ACHN (cell line): Measurements from ENCODE around the gene OR2A25.
"Not testable (repeated sequence)": the region's sequence is repeated elsewhere in the genome, so short reads cannot be mapped to it uniquely, and the experiment has no call there.

Experiments used
- DNase-seq: peaks from one replicate; pipeline ENCODE4 v3.0.0-alpha.2; 2015
- in situ Hi-C: cut with HindIII; loops from 2 replicates; pipeline ENCODE4 v1.10.0; 2017; ENCODE audit warnings: low sequenced_read_pairs, low pct_ligation_motif_present, low pct_unique_long_range_greater_than_20kb

OR2A25 gene

DNA sequence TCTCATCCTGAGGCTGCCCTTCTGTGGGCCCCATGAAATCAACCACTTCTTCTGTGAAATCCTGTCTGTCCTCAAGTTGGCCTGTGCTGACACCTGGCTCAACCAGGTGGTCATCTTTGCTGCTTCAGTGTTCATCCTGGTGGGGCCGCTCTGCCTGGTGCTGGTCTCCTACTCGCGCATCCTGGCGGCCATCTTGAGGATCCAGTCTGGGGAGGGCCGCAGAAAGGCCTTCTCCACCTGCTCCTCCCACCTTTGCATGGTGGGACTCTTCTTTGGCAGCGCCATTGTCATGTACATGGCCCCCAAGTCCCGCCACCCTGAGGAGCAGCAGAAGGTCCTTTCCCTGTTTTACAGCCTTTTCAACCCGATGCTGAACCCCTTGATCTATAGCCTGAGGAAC, 18.7 kb upstream of the OR2A25 start:
- in situ Hi-C loops: not testable (repeated sequence)

DNA sequence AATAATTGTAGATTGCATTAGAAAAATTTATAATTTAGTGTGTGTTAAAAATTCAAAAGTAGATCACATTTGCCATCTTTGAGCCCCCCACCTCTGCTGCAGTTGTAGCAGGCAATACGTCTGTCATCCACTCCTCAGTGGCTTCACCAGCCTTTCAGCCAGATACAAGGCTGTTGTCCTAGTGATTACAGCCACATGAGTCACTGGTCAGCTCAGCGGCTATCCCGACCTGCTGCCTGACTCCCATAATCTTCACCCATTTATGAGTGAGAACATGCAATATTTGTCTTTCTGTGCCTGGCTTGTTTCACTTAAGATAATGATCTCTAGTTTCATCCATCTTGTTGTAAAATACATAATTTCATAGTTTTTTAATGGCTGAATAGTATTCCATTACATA, 11.7 kb upstream of the OR2A25 start:
- in situ Hi-C loops: no loop called here
- DNase-seq: no peak

More for the DNA sequence above, 18.7 kb upstream of the OR2A25 start:
- DNase-seq: not testable (repeated sequence)

DNA sequence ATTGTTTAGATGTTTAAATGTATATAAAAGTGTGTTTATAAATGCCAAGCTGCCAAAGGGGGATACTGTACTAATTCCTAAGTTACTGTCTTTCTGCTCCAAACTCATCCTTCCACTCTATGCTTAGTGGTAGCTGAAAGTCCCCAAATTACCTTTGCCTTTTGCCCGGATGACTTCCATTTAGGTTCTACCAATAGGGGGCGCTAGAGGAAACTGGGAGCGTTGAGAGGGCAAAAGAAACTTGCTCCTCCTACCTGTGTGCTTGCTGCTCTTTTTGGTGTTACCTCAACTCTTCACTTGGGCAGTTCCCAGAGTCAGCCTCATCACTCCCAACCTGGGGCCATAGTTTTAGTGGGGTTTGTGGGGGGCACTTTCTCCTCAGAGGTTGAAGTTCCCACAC, 5.9 kb upstream of the OR2A25 start:
- peak; percentile 48 for DNase-seq

DNA sequence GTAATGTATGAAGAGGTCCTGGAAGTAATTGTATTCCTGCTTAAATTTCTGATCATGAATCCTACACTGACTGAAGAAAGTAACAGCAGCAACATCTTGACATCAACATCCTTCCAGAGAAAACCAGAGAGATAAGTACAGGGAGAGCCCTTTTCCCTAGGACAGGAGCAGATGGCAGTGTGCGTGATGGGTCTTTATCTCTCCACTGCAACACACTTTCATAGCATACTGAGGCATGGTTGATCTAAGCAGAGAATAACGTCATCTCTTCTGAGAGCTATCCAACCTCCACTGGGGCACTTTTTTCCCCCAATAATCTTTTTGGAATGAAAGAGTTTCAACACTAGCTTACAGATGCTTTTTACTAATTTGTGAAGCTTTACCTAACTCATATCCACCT, 342 bp downstream of the OR2A25 start:
- in situ Hi-C loops: no loop called here

More for the DNA sequence above, 5.9 kb upstream of the OR2A25 start:
- in situ Hi-C loops: no loop called here

DNA sequence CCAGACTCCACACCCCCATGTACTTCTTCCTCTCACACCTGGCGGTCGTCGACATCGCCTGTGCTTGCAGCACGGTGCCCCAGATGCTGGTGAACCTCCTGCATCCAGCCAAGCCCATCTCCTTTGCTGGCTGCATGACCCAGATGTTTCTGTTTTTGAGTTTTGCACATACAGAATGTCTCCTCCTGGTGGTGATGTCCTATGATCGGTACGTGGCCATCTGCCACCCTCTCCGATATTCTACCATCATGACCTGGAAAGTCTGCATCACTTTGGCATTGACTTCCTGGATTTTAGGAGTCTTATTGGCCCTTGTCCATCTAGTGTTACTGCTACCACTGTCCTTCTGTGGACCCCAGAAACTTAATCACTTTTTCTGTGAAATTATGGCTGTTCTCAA, 4.8 kb downstream of the OR2A25 start:
- in situ Hi-C loops: no loop called here
- no peak for DNase-seq

More for the DNA sequence above, 342 bp downstream of the OR2A25 start:
- DNase-seq: no peak

DNA sequence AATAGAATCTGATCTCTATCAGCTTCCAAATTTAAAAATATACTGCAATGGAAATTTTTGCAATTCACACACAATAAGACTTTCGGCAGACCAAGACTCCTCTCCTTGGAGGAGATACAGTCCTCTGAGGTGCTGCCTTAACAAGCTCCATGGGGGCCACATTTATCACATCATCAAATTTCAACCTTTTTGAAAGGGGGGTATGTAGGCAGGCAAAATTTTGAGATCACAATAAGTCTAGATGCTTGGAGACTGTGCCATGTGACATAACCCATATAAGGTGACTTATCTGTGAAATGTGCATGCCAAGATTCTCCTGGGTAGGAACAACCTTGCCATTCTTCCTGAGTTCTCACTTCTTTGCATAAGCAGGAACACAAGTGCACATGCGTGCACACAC, 16.4 kb downstream of the OR2A25 start, which contains the start of gene OR2A12:
TSS of gene OR2A12 (plus strand) at position 301 of the 400 bp plus-strand sequence. CDS start 8,830 bp downstream, outside the sequence.
- DNase-seq: no peak
- in situ Hi-C loops: no loop called here

DNA sequence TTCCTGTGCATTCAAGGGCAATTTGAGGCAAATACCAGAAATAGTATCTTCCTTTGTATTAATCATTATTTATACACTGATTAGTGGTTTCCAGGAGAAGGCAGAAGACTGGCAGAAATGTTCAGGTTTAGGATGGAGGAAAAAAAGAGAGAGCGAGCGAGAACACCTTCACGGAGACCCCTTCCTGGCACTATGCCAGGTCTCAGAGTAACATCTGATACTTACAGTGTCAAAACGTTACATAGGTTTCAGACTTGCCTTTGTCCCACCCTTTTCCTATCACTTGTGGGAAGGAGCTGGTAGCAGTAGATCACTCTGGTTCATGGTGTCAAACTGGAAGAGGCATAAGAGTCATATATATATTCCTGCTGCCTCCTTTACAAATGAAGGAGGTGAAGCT, 17.1 kb downstream of the OR2A25 start:
- no peak for DNase-seq
- in situ Hi-C loops: no loop called here

DNA sequence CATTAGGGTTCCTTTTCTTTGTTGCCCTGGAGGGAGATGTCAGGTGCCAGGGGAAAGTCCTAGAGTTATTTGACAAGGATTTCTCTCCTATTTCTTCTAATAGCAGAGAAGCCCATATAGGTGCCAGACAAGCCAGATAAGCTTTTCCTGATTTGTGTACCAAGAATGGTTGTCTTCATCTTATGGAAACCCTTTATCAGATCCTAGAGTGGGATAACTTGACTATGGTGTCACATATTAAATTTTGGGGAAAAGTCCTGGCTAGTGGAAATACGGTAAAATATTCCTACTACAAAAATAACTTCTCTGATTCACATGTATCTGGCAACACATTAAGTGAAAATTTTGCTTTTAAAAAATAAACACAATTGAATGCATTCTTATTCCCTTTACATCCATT, 17.6 kb downstream of the OR2A25 start:
- in situ Hi-C loops: no loop called here
- no peak for DNase-seq

DNA sequence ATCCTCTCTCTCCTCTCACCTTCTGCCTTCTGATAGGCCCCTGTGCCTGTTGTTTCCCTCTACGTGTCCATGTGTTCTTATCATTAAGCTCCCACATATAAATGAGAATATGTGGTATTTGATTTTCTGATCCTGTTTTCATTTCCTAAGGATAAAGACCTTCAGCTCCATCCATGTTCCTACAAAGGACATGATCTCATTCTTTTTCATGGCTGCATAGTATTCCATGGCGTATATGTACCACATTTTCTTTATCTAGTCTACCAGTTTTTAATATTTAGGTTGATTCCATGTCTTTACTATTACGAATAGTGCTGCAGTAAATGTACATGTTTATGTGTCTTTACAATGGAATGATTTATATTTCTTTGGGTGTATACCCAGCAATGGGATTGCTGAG, 21.1 kb downstream of the OR2A25 start:
- DNase-seq: no peak
- in situ Hi-C loops: no loop called here

DNA sequence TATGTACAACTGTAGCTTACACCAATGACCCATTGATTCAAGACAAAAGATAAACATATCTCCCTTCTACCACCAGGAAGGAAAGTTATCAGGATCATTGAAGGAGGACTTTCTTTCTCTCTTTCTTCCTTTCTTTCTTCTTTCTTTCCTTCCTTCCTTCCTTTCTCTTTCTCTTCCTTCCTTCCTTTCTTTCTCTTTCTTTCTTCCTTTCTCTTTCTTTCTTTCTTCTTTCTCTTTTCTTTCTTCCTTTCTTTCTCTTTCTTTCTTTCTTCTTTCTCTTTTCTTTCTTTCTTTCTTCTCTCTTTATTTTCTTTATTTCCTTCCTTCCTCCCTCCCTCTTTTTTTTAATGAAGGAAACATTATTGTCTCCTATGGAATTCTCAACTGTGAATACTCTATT, 29.2 kb downstream of the OR2A25 start:
- in situ Hi-C loops: no loop called here
- DNase-seq: no peak

DNA sequence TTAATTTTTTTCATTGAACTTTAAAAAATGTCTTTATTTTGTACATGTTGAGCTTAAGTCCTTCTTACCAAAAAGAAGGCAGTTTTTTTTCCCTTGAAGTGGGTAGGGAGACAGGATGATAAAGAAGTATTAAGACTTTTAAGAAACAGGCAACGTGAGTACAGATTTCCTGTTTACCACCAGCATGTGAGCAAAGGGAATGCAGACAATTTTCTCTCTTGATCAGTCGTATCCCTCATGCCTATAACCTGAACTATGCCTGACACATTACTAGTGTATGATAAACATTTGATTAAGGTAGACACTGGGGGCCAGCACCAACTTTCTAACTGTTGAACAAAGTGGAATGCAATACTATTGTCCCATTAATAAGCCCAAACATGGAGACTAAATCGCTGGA, 31.0 kb downstream of the OR2A25 start:
- in situ Hi-C loops: no loop called here
- DNase-seq: no peak

DNA sequence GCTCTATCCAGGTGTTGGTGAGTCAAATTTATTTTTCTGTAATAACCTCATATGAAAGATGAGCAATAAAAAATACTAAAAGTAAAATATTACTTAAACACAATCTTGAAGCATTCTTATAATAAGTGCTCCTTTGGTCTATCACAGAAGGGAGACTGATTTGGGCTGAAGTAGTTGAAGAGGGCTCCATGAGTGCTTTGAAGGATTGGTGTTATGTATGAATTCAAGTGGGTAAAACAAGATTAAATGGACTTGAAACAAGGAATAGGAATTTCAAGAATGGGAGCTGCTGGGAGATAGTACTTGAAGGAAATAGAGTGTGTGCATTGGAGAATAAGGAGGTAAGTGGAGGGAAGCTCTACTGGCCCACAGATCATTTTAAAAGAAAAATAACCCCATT, 32.4 kb downstream of the OR2A25 start:
- in situ Hi-C loops: no loop called here

DNA sequence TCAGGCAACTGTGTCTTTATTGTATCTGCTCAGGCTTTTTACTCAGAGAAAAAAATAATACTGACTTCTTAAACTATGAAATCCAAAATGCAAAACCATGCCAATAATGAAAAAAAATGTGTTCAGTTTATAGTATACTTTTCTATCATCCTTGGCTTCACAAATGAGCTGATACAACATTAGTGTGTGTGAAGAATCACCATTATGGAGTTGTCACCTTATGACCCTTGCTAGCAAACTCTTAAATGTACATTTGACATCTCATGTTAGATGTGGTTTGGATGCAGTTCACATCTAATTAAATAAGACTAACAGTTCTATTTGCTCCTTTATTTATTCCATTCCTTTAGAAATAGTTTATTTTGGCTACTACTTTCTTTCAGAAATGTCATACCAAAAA, 35.6 kb downstream of the OR2A25 start:
- DNase-seq: no peak
- in situ Hi-C loops: no loop called here

More for the DNA sequence above, 32.4 kb downstream of the OR2A25 start:
- no peak for DNase-seq

DNA sequence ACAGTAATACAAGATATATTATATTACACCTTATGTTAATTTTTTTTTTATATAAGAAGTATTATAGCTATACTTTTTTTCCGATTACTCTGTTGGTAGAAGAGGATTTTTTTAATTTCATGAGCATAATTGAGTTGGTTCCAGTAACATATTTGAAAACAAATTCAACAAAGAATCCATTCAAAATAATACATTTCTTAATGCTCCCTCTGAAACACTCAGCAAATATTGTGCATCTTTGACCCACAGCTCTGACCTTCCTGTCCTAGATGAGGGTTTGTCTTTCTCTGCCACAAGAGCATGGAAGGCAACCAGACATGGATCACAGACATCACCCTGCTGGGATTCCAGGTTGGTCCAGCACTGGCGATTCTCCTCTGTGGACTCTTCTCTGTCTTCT, 39.7 kb downstream of the OR2A25 start, which contains the start of gene OR2A2:
TSS of gene OR2A2 (plus strand) at position 301 of the 400 bp plus-strand sequence. CDS start at position 301, 0 bp downstream.
- in situ Hi-C loops: no loop called here

DNA sequence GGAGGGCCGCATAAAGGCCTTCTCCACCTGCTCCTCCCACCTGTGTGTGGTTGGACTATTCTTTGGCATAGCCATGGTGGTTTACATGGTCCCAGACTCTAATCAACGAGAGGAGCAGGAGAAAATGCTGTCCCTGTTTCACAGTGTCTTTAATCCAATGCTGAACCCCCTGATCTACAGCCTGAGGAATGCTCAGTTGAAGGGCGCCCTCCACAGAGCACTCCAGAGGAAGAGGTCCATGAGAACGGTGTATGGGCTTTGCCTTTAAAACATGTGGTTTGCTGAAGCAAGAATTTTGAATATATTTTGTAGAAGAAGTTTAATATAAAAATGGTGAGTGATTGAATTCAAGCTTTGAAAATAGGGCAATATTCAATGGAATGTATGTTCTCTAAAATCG, 40.7 kb downstream of the OR2A25 start:
- in situ Hi-C loops: no loop called here
- DNase-seq: no peak

More for the DNA sequence above, 39.7 kb downstream of the OR2A25 start, which contains the start of gene OR2A2:
- no peak for DNase-seq

DNA sequence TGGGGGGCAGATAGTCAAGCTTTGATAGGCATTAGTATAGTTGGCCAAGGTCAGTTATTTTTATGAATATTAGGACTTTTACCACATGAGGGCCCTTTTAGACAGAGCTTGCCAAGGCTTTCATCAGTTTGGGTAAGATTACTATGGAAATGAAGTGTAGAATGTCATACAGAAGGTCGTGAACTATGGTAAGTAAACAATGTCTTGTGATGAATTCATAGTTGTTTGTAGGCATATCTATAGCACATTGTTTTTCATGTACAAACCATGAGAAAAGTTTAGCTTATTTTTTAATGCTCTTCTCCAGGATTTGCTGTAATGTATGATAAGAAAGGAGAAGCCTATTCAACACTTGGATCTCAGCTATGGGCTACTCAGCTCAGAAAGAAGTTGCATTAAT, 44.0 kb downstream of the OR2A25 start:
- no peak for DNase-seq
- in situ Hi-C loops: no loop called here

DNA sequence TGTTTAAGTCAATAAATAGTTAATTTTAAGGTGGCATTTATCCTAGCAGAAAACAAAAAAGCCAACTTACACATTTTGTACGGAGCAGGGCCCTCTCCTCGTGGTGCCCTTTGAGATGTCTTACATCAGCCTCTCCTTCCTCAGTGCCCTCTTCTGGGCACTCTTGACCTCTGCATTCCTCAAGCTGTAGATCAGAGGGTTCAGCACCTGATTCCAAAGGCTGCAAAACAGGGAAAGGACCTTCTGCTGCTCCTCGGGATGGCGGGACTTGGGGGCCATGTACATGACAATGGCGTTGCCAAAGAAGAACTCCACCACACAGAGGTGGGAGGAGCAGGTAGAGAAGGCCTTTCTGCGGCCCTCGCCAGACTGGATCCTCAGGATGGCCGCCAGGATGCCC, 48.7 kb downstream of the OR2A25 start:
- in situ Hi-C loops: no loop called here

DNA sequence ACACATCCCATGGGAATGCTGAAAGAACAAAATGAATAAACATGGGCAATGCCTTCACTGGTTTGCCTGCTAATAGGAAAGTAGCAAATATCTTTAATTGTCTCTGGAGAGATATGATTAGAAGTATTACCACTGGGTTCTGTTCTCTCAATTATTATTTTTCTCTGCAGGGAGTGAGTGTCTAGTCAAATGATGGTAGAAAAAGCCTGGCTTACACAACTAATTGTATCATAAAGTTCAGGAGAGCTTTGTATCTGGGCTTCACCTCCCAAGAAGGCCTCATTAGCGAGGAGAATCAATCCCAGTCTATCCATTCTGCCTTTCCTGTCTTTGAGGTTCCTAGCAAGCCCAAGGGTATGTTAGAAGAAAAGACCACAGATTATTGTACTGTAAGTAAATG, 53.3 kb downstream of the OR2A25 start, which contains the start of gene OR2A14:
TSS of gene OR2A14 (plus strand) at position 301 of the 400 bp plus-strand sequence. CDS start 5,937 bp downstream, outside the sequence.
- in situ Hi-C loops: no loop called here

More for the DNA sequence above, 48.7 kb downstream of the OR2A25 start:
- peak; percentile 46 for DNase-seq

More for the DNA sequence above, 53.3 kb downstream of the OR2A25 start, which contains the start of gene OR2A14:
- no peak for DNase-seq
